AG04449 (cell line): ENCODE data around the gene CAMTA1.

Experiments used
- CTCF ChIA-PET: fragments of 350-600 bp; formaldehyde crosslinking; extraction: SDS; loops from one replicate; lab custom pipeline; 2021; ENCODE audit warnings: antibody characterized with exemption; lab: Yijun Ruan, JAX
- POLR2A ChIA-PET: fragments of 400-600, 350-600 bp; formaldehyde crosslinking; extraction: SDS; loops from one replicate; lab custom pipeline; 2020; ENCODE audit warnings: antibody characterized with exemption, inconsistent platforms; lab: Yijun Ruan, JAX
- DNase-seq: peaks from one replicate; pipeline ENCODE4 v3.0.0-alpha.2; 2010; ENCODE audit warnings: low read depth, low spot score
- H3K4me3 ChIP-seq: 2 replicates; pipeline ENCODE4 v1.5.1; 2011; ENCODE audit warnings: low read depth, mild to moderate bottlenecking, control low read depth, low read length
- TF ChIP-seq, protein P1 (sequence below): IDR thresholded peaks from one replicate; pipeline ENCODE4 v1.5.1; 2011; ENCODE audit warnings: mild to moderate bottlenecking, moderate library complexity, low read length, control low read depth, inconsistent platforms; ENCODE audit not compliant: insufficient read depth; ENCODE audit errors: missing control alignments

The CAMTA1 gene

DNA sequence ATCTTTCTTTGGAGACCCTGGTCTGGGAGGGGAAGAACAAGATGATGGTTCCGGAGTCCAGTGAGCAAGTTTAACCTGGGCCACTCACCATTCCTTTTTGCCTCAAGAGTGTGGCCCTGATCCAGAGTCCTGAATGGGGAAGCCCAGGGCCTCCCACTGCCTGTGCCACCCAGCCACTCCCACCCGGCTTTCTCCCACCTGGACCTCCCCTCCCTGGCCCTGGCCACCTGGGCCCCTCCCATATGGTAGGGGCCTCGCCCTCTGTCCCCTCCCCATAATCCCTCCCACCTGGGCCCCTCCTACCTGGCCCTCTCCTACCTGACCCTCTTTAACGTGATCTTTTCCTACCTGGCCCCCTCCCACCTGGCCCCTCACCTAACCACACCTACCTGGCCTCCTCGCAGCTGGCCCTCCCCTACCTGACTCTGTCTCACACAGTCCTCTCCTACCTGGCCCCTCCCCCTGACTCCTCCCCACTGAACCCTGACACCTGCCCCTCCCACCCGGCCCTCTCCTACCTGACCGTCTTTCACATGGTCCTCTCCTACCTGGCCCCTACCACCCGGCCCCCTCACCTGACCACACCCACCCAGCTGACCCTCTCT lies 765.1 kb downstream of the CAMTA1 start:
- CTCF ChIA-PET: interaction anchor here (1.0 to 1.2 kb wide), 2 partner anchors 32 to 481 kb away, joined by 3 to 4 read pairs; no protein-coding TSS in a partner anchor
- POLR2A ChIA-PET: no interaction called here
- TF ChIP-seq, protein P1, sequence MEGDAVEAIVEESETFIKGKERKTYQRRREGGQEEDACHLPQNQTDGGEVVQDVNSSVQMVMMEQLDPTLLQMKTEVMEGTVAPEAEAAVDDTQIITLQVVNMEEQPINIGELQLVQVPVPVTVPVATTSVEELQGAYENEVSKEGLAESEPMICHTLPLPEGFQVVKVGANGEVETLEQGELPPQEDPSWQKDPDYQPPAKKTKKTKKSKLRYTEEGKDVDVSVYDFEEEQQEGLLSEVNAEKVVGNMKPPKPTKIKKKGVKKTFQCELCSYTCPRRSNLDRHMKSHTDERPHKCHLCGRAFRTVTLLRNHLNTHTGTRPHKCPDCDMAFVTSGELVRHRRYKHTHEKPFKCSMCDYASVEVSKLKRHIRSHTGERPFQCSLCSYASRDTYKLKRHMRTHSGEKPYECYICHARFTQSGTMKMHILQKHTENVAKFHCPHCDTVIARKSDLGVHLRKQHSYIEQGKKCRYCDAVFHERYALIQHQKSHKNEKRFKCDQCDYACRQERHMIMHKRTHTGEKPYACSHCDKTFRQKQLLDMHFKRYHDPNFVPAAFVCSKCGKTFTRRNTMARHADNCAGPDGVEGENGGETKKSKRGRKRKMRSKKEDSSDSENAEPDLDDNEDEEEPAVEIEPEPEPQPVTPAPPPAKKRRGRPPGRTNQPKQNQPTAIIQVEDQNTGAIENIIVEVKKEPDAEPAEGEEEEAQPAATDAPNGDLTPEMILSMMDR: no peak
- DNase-seq: no peak
- H3K4me3 ChIP-seq: no peak overlapping the region

DNA sequence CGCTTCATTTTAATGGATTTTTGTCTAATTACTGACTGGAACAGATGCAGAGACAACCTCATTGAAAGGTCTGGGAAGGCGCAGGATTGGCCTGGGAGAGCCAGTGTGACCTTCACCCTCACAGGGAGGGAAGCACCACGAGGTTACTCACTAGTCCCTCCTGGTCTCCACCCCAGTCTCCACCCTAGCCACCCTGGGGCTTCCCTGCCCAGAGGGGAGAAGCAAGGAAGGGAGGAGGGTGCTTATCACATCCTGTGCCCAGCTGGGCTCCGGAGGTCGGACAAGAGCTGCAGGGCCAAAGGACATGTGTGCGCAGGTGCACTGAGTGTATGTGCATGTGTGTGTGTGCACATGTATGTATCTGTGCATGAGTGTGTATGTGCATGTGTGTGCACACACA lies 765.7 kb downstream of the CAMTA1 start:
- ChIA-PET CTCF (no interaction called here), POLR2A (no interaction called here)
- no peak overlapping the region for H3K4me3 ChIP-seq
- TF ChIP-seq, protein P1: no peak
- no peak for DNase-seq

DNA sequence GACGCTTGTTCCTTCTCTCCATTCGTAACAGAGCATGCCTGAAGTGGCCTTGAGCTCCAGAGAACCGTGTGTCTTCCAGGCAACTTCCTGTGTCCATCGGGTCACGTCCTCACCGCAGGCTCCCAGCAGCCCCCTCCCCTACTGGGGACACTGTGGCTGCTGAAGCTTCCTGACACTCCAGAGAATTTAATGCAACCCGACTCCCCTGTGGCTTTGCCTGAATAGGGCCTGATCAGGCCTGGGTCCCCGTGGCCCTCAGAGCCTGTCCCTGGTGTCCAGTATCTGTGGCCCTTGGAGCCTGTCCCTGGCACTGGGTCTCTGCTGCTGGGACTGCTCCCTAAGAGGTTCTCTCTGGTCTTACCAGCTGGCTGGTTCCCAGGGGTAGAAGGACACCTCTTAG lies 766.2 kb downstream of the CAMTA1 start:
- no peak for DNase-seq
- TF ChIP-seq, protein P1: no peak
- no peak overlapping the region for H3K4me3 ChIP-seq
- ChIA-PET POLR2A (no interaction called here), CTCF (no interaction called here)

DNA sequence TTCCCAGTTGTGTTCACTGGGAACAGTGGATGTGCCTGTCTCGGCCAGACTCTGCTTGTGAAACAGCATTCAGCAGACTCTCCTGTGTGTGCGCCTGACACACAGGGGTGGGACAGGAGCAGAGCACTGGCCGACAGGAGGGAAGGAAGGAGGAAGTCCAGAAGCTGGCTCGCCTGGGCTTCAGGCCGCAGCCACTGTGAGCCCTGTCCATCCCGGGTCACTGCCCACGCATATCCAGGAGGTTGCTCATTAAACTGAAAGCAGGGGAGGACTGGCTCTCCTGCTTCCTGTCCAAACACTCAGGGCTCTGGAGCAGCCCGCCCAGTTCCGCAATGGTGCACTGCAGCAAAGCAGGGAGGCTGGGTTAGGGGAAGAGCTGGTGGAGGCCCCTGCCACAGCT lies 767.1 kb downstream of the CAMTA1 start:
- ChIA-PET CTCF (no interaction called here), POLR2A (no interaction called here)
- no peak for DNase-seq
- TF ChIP-seq, protein P1: no peak
- H3K4me3 ChIP-seq: no peak overlapping the region

DNA sequence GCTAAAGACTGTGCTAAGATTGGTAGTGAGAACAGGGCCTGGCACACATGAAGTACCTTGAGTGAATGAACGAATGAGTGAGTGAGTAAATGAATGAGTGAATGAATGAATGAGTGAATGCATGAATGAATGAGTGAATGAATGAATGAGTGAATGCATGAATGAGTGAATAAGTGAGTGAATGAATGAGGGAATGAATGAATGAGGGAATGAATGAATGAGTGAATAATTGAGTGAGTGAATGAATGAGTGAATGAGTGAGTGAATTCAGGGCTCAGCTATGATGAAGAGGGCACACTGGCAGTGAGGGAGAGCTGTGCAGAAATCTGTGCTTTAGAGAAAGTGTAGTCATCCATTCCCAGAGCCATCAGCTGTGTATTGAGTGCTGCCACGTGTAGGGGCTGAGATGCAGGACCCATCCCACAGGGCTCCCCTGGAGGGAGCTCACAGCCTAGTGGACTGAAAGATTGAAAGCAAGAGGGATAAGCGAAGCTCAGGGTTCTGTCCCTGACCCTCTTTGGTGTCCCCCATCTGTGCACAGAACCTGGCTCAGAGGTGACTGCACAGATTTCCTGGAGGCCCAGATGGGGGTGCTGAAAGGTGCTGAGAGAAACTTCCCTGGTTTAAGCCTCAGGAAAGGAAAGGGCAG lies 767.9 kb downstream of the CAMTA1 start:
- TF ChIP-seq, protein P1: no peak
- no peak for DNase-seq
- CTCF ChIA-PET: no interaction called here
- POLR2A ChIA-PET: interaction anchor here (0.6 kb wide), 1 partner anchor 25 kb away, joined by 3 read pairs; no protein-coding TSS in a partner anchor
- H3K4me3 ChIP-seq: no peak overlapping the region

DNA sequence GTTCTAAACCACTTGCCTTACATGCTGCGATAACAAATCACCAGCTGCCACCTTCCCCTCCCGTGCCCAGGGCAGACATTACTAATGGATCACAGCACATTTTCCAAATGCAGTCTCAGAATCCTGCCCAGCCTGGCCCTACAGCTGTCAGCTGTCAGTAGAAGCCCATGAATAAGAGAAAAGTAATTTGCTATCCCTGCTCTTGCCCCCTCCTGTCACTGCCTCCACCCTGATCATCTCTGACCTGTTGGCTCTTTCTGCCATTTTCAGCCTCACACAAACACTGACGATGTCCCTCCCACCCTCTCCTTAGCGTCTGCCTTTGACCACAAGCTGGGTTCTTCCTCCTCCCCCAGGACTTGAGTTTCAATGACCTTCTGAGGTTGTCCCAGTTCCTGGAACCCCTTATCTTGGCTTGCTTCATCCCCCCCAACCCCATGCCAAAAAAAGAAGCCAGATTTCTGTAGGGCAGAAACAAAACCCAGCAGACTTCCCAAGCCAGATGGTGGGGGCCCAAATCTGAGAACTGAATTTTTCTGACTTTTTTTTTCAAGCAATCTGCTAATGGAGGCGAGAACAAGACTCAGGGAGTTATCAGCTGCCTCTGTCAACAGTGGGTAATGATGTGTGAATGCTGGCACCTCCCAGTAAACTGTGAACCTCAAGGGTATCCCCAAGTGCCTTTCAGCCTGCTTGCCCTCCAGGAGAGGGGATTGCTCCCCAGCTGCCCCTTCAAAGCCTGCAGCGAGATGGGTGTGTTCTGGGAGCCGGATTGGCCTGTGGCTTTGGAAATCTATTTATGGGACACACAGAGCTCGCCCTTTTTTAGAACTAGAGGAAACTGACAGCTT lies 769.4 kb downstream of the CAMTA1 start:
- no peak for DNase-seq
- TF ChIP-seq, protein P1: no peak
- CTCF ChIA-PET: interaction anchor here (1.8 kb wide), 1 partner anchor 484 kb away, joined by 6 read pairs; no protein-coding TSS in a partner anchor
- POLR2A ChIA-PET: no interaction called here
- H3K4me3 ChIP-seq: no peak overlapping the region
